B cell (primary cell): ENCODE results near the gene TMEM14A.
"Not testable (repeated sequence)": the region's sequence is repeated elsewhere in the genome, so short reads cannot be mapped to it uniquely, and the experiment has no call there.

Source experiments
- EZH2 ChIP-seq: IDR thresholded peaks from 2 replicates; pipeline ENCODE4 v1.6.1; 2012; ENCODE audit warnings: borderline replicate concordance, low read depth, mild to moderate bottlenecking, moderate library complexity, low read length; ENCODE audit not compliant: insufficient read depth, poor library complexity, severe bottlenecking
- TF ChIP-seq, protein P1 (sequence below): fragments of 200-600 bp; IDR thresholded peaks from one replicate; pipeline ENCODE4 v1.8.0; 2022; ENCODE audit warnings: antibody characterized with exemption, mild to moderate bottlenecking

DNA sequence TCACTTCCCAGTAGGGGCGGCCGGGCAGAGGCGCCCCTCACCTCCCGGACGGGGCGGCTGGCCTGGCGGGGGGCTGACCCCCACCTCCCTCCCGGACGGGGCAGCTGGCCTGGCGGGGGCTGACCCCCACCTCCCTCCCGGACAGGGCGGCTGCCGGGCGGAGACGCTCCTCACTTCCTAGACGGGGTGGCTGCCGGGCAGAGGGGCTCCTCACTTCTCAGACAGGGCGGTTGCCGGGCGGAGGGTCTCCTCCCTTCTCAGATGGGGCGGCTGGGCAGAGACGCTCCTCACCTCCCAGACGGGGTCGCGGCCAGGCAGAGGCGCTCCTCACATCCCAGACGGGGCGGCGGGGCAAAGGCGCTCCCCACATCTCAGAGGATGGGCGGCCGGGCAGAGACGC, 15.0 kb upstream of the TMEM14A start:
- TF ChIP-seq, protein P1, sequence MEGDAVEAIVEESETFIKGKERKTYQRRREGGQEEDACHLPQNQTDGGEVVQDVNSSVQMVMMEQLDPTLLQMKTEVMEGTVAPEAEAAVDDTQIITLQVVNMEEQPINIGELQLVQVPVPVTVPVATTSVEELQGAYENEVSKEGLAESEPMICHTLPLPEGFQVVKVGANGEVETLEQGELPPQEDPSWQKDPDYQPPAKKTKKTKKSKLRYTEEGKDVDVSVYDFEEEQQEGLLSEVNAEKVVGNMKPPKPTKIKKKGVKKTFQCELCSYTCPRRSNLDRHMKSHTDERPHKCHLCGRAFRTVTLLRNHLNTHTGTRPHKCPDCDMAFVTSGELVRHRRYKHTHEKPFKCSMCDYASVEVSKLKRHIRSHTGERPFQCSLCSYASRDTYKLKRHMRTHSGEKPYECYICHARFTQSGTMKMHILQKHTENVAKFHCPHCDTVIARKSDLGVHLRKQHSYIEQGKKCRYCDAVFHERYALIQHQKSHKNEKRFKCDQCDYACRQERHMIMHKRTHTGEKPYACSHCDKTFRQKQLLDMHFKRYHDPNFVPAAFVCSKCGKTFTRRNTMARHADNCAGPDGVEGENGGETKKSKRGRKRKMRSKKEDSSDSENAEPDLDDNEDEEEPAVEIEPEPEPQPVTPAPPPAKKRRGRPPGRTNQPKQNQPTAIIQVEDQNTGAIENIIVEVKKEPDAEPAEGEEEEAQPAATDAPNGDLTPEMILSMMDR = not testable (repeated sequence)
- not testable (repeated sequence) for TF ChIP-seq EZH2
